Testis (tissue), 3 donors: ENCODE measurements around the gene RAB27B. TPM values are rescaled to one million over a fixed set of nuclear protein-coding genes. Genes with fewer than 3 reads are reported as not detected.

Source experiments
- DNase-seq: peaks from one replicate; pipeline ENCODE4 v3.0.0-alpha.2; 2019
- H3K27ac ChIP-seq, 2 donors: fragments of 200-600 bp; sonication (generic); one replicate each; pipeline ENCODE4 v1.5.1; 2019
- H3K27me3 ChIP-seq: fragments of 200-600 bp; sonication (generic); one replicate; pipeline ENCODE4 v1.5.1; 2019
- H3K36me3 ChIP-seq: fragments of 200-600 bp; sonication (generic); one replicate; pipeline ENCODE4 v1.5.1; 2017; ENCODE audit warnings: low read depth; ENCODE audit errors: missing control alignments
- H3K4me1 ChIP-seq: fragments of 200-600 bp; sonication (generic); one replicate; pipeline ENCODE4 v1.5.1; 2019
- H3K4me3 ChIP-seq, 2 donors: fragments of 200-600 bp; sonication (generic); one replicate each; pipeline ENCODE4 v1.5.1; 2017 to 2019
- H3K9me3 ChIP-seq: fragments of 200-600 bp; sonication (generic); one replicate; pipeline ENCODE4 v1.5.1; 2017
- POLR2A ChIP-seq: fragments of 450-650 bp; IDR thresholded peaks from one replicate; pipeline ENCODE4 v1.6.1; 2017; ENCODE audit warnings: antibody characterized with exemption, mild to moderate bottlenecking, moderate library complexity
- WGBS, 2 donors: methylation state at CpG; one replicate each; pipeline ENCODE4 v1.1.5; 2018; 5-methylcytosine and 5-hydroxymethylcytosine counted together
- intact Hi-C: fragments of 100-400 bp; cut with DNase I; formaldehyde crosslinking; loops from one replicate; pipeline ENCODE4 v1.15.1; 2023; ENCODE audit warnings: low total_unique reads
- polyA plus RNA-seq: library from polyadenylated mRNA; stranded (reverse); fragments of 350-450 nt; fragmentation: Illumina TruSeq; extraction: RNeasy Lipid Tissue Mini Kit (QIAGEN cat#74804); gene quantifications from one replicate; pipeline ENCODE4 v1.2.3, GENCODE V29; 2014; ENCODE audit warnings: low read depth, low replicate concordance; ENCODE audit not compliant: insufficient read depth
- total RNA-seq, 2 donors: library from RNA; depleted of rRNA; stranded (reverse); fragments of >200 nt; gene quantifications; one replicate each; pipeline ENCODE4 v1.2.3, GENCODE V29; 2016
- TF ChIP-seq, protein P1 (sequence below), 3 experiments: fragments of 450-650 bp in 2 of 3; fragments of 200-600 bp in 1 of 3; sonication (generic) in 1 of 3; IDR thresholded peaks; one replicate each; pipeline ENCODE4 v1.5.1; 2016 to 2019; ENCODE audit warnings: antibody characterized with exemption in 3 of 3, mild to moderate bottlenecking in 2 of 3, moderate library complexity in 1 of 3

The RAB27B gene
- total and polyA plus RNA-seq, 3 donors from 2014 or later = 0.93 to 5.8 (median 1.7) TPM

DNA sequence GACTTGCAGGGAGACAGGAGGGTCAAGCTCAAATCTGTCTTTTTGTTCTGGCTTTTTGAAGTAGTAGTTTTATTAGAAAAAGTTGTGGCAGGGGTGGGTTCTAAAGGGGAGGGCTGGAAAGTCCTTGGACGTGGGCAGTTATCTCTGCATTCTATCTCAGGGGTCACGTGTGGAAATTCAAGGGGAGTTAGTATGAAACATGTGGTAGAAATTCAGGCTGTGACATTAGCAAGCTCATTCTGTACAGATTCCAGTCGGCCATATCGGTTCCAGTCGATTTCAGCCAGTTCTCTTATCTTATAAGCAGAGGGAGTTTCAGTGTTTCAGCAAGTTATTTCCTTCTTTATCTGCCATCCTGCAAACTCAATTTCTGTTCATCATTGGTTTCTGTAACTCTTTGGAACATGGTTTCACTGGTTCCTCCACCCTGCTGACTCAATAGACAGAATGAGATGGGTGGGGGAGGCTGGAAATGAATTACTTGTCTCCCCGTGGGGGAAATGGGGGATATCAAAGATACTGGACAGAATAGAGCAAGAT, 53.0 kb downstream of the RAB27B start:
- intact Hi-C loops = no loop called here
- WGBS, 2 donors = 35 to 40% methylated on average over 6 of the region's 6 CpGs

DNA sequence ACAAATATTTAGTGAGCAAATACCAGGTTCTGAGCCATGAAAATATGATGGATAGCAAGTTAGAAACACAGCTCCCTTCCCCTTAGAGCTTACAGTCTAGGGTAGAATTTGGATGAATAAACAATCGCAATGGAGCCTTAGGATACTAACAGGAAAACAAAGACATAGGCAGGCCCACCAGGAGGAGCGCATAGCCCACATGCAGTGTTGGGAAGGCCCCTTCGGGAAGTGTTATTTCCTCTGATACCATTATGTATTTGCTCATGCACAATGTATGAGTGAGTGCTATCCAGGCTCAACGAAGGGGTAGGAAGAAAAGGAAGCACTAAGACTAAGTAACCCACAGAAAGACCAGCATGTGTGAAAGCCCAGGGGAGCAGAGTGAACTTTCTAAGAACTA, 54.0 kb downstream of the RAB27B start:
- no peak for TF ChIP-seq POLR2A
- TF ChIP-seq, protein P1, sequence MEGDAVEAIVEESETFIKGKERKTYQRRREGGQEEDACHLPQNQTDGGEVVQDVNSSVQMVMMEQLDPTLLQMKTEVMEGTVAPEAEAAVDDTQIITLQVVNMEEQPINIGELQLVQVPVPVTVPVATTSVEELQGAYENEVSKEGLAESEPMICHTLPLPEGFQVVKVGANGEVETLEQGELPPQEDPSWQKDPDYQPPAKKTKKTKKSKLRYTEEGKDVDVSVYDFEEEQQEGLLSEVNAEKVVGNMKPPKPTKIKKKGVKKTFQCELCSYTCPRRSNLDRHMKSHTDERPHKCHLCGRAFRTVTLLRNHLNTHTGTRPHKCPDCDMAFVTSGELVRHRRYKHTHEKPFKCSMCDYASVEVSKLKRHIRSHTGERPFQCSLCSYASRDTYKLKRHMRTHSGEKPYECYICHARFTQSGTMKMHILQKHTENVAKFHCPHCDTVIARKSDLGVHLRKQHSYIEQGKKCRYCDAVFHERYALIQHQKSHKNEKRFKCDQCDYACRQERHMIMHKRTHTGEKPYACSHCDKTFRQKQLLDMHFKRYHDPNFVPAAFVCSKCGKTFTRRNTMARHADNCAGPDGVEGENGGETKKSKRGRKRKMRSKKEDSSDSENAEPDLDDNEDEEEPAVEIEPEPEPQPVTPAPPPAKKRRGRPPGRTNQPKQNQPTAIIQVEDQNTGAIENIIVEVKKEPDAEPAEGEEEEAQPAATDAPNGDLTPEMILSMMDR (IDR thresholded peaks at IDR 0.05) = no peak
- Histone ChIP-seq H3K27me3 (no peaks in the 10 kb centered on the region), H3K27ac (no peak overlapping the region), H3K4me3 (no peak overlapping the region), H3K4me1 (no peaks in the 10 kb centered on the region), H3K9me3 (no peaks in the 10 kb centered on the region), H3K36me3 (no peaks in the 10 kb centered on the region)
- no peak for DNase-seq
- WGBS, 2 donors = 84 to 91% methylated on average over 4 of the region's 4 CpGs
- intact Hi-C loops = no loop called here

More for the DNA sequence above, 53.0 kb downstream of the RAB27B start:
- Histone ChIP-seq H3K27me3 (no peaks in the 10 kb centered on the region), H3K36me3 (no peaks in the 10 kb centered on the region), H3K27ac (no peak overlapping the region), H3K9me3 (no peaks in the 10 kb centered on the region), H3K4me1 (no peaks in the 10 kb centered on the region), H3K4me3 (no peak overlapping the region)
- DNase-seq = no peak
- TF ChIP-seq POLR2A = no peak
- TF ChIP-seq, protein P1 (IDR thresholded peaks at IDR 0.05) = no peak

DNA sequence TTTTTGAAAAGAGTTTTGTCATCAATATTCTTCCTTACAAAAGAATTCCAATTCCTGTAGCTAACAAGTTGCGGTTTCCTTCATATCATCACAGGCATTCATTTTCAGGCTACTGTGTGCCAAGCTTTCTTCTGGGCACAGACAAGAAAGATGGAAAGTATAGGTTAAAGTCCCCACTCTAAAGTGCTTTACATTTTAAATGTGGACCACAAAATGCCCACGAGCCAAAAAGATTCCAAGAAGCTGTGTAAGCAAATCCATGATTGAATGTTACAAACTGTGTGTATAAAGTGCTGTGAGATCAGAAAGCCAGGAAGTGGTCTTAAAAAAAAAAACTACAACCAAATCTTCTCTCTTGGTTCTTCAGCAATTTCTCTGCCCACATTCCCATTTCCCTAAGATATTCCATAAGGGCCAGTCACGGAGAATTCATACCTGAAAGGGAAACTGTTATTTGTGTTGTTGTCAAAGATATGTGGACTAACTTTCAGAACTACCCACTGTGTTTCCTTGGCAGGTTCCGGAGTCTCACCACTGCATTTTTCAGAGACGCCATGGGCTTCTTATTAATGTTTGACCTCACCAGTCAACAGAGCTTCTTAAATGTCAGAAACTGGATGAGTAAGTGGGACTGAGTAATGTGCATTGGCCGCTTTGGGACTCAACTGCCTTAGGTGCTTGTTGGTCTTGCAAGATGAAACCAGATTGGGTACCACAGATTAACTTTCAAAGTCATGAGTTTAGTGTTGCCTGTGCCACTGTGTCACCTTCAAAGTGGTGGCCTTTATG, 55.7 kb downstream of the RAB27B start:
- H3K27me3 ChIP-seq = no peaks in the 10 kb centered on the region
- 86 to 94% methylated on average over 6 of the region's 6 CpGs for WGBS, 2 donors
- no peak for DNase-seq
- H3K4me1 ChIP-seq = no peaks in the 10 kb centered on the region
- TF ChIP-seq, protein P1 (IDR thresholded peaks at IDR 0.05) = no peak
- no peak for TF ChIP-seq POLR2A
- H3K9me3 ChIP-seq = no peaks in the 10 kb centered on the region
- H3K4me3 ChIP-seq = no peak overlapping the region
- no peaks in the 10 kb centered on the region for H3K36me3 ChIP-seq
- H3K27ac ChIP-seq = no peak overlapping the region
- intact Hi-C loops = no loop called here

DNA sequence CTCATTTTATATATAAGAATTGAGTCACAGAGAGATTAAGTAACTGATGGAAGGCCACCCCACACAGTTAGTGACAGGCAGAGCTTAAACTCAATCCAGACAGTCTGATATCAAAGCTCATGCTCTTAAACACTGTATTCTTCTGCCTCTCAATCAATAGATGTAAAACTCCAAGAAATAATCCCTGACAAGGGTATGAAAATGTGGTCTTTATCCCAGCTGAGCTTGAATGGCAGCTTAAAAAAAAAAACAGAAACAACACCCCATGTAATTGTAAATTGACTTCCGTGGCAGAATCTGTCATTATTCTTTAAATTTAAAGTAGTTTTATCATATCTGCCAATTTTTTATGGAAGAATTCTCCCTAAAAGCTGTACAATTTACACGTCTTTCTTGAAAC, 60.1 kb downstream of the RAB27B start:
- no peaks in the 10 kb centered on the region for H3K36me3 ChIP-seq
- H3K9me3 ChIP-seq = no peaks in the 10 kb centered on the region
- 92 to 94% methylated on average over 2 of the region's 2 CpGs for WGBS, 2 donors
- H3K4me1 ChIP-seq = no peaks in the 10 kb centered on the region
- no peak for DNase-seq
- H3K27me3 ChIP-seq = no peaks in the 10 kb centered on the region
- no peak for TF ChIP-seq POLR2A
- TF ChIP-seq, protein P1 (IDR thresholded peaks at IDR 0.05) = no peak
- H3K27ac ChIP-seq = no peak overlapping the region
- no peak overlapping the region for H3K4me3 ChIP-seq
- intact Hi-C loops = no loop called here
